Stimulated activated CD4-positive, alpha-beta T cell treated with anti-CD3 and anti-CD28 coated beads, Interleukin-2, amount 100 ng/mL, for 4 hours (primary cell): ENCODE data around the gene BCL11B.

ENCODE experiments used
- DNase-seq: peaks from one replicate; pipeline ENCODE4 v3.0.0-alpha.2; 2020; ENCODE audit warnings: low read depth

Gene BCL11B

GRCh38 chr14:99267837-99268781 lies 3.9 kb downstream of the BCL11B start:
- DNase-seq, result no peak

GRCh38 chr14:99267381-99267780 lies 4.6 kb downstream of the BCL11B start:
- DNase-seq, result no peak

- DNase-seq, result peak; percentile 86
These were observed 5.5 kb downstream of the BCL11B start for GRCh38 chr14:99266181-99267178.

- no peak for DNase-seq
These were observed 6.4 kb downstream of the BCL11B start for GRCh38 chr14:99265571-99265970.

- no peak for DNase-seq
These were observed 7.1 kb downstream of the BCL11B start for GRCh38 chr14:99264691-99265450.

GRCh38 chr14:99263564-99264330 lies 8.2 kb downstream of the BCL11B start:
- DNase-seq, result no peak

- no peak for DNase-seq
These were observed 9.0 kb downstream of the BCL11B start for GRCh38 chr14:99262977-99263448.

GRCh38 chr14:99261912-99262787 lies 9.8 kb downstream of the BCL11B start:
- DNase-seq, result no peak

GRCh38 chr14:99260587-99261551 lies 11.1 kb downstream of the BCL11B start:
- no peak for DNase-seq

GRCh38 chr14:99260116-99260515 lies 11.9 kb downstream of the BCL11B start:
- DNase-seq, result no peak

GRCh38 chr14:99258876-99259726 lies 12.9 kb downstream of the BCL11B start:
- DNase-seq, result no peak

- DNase-seq, result no peak
These were observed 13.6 kb downstream of the BCL11B start for GRCh38 chr14:99258341-99258861.

- no peak for DNase-seq
These were observed 14.2 kb downstream of the BCL11B start for GRCh38 chr14:99257673-99258221.

GRCh38 chr14:99257122-99257672 lies 14.8 kb downstream of the BCL11B start:
- no peak for DNase-seq

GRCh38 chr14:99256483-99256874 lies 15.5 kb downstream of the BCL11B start:
- no peak for DNase-seq

- no peak for DNase-seq
These were observed 16.1 kb downstream of the BCL11B start for GRCh38 chr14:99255621-99256482.
